ENCODE measurements around the gene SCAI.

- TF ChIP-seq CTCF (IDR thresholded peaks at IDR 0.05) (no peak), POLR2A (IDR thresholded peaks at IDR 0.05) (no peak)
Observed at GRCh38 chr9:125145425-125145824, 2.1 kb upstream of the SCAI start.

All from right lobe of liver (tissue), 4 donors.